IPS-18c (cell line): ENCODE measurements around the gene FRMD6.

Source experiments
- H3K4me3 ChIP-seq: 2 replicates; pipeline ENCODE4 v1.7.0; 2013; ENCODE audit warnings: low read depth, mild to moderate bottlenecking, low read length, moderate library complexity; ENCODE audit not compliant: insufficient read depth
- H3K9me3 ChIP-seq: one replicate; pipeline ENCODE4 v1.6.1; 2013; ENCODE audit warnings: mild to moderate bottlenecking, low read length, moderate library complexity; ENCODE audit not compliant: control insufficient read depth, insufficient read depth

FRMD6 gene

DNA sequence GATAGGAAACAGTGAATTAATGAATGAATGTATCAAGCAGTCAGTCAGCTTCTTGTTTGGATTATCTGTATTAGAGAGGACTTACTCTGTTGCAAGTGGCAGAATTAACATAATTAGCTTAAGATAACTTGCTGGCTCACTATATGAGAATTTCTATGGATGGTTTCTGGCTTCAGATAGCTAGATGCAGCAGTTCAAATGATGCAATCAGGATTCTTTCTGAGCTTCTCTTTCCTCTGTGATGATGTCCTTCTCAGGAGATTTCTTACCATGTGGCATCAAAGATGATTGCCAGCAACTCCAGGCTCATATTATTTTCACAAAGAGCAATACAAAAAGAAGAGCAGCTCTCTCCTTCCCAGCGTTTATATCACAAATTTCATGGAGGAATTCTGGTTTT lies 30.7 kb downstream of the FRMD6 start:
- Histone ChIP-seq H3K4me3 (no peak overlapping the region), H3K9me3 (no peaks in the 10 kb centered on the region)

DNA sequence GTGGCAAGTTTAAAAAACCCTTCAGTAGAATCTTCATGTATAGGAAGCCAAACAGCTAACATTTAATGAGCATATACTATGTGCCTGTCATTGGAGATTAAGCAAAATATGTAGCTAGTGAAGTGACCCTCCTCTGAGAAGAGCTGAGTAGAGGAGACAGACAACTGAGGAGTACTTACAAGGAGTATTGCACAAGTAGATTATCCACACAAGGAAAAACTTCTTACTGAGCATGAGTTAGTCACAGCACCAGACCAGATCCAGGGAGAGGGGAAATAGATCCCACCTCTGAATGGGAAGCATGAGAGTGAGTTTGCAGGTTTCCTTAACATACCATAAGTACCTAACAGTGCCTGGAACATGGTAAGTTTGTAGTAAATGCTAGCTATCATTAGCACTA lies 33.0 kb downstream of the FRMD6 start:
- Histone ChIP-seq H3K9me3 (no peaks in the 10 kb centered on the region), H3K4me3 (no peak overlapping the region)

DNA sequence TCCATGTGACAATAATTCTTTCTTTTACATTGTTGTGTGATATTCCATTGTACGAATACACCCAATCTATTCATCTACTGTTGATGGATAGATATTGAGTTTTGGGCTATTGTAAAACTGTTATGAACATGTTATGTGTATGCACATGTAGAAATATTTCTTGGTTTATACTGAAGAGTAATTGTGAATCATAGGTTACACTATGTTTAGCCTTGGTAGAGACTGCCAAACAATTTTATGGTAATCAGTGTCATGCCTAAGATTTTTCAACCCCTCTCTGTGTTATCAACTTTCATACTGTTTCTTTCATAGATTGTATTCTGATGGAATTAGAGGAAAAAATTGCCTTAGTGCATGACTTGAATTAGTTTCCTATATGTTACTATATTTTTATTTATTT lies 39.5 kb downstream of the FRMD6 start:
- no peaks in the 10 kb centered on the region for H3K9me3 ChIP-seq
- H3K4me3 ChIP-seq, result no peak overlapping the region

DNA sequence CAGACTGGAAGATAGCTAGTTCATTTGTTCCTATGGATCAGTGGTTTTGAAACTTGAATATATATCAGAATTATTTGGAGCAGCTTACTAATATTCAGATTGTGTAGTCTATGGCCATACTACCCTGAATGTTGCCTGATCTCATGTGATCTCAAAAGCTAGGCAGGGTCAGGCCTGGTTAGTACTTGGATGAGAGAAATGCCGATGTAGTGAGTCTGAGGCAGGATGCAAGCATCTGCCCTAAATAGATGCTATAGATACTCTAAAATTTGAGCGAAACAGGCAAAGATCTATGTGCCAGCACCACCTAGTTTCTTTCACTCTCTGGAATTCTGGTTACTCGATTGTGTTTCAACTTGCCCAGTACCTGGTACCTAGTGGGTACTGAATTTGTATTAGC lies 40.9 kb downstream of the FRMD6 start:
- no peaks in the 10 kb centered on the region for H3K9me3 ChIP-seq
- H3K4me3 ChIP-seq, result no peak overlapping the region

DNA sequence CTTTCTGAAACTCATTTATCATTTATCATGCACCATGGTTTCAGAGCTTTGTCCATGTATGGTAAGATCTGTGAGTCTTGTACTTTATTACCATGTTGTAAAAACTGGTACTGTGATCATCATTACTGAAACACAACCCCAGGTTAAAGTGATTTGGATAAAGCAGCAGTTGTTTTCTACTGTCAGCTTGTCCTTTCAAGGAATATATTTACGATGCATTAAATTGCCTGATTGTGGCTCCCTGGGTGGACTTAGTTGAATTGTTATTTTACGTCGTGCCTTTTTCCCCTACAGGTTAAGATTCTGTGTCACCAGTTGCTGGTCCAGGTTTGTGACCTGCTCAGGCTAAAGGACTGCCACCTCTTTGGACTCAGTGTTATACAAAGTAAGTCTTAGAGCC lies 46.1 kb downstream of the FRMD6 start:
- Histone ChIP-seq H3K9me3 (no peaks in the 10 kb centered on the region), H3K4me3 (no peak overlapping the region)

DNA sequence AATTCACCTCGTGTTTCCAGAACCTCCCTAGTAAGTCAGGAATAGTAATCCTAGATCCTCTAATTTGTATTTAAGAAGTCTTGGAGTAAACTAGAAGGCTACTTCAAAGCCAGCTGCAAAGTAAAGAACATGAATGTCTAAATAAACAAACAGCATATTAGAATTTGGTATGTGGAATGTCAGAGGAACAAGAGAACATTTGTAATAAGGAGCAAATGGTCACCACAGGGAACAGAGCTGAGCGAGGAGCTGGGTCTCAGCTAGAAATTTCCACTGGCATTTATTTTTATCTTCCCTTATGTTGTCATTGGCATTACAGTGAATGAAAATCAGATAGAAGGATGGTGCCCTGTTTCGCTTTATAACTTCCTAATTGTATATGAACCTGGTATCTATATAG lies 50.2 kb downstream of the FRMD6 start:
- Histone ChIP-seq H3K9me3 (no peaks in the 10 kb centered on the region), H3K4me3 (no peak overlapping the region)

DNA sequence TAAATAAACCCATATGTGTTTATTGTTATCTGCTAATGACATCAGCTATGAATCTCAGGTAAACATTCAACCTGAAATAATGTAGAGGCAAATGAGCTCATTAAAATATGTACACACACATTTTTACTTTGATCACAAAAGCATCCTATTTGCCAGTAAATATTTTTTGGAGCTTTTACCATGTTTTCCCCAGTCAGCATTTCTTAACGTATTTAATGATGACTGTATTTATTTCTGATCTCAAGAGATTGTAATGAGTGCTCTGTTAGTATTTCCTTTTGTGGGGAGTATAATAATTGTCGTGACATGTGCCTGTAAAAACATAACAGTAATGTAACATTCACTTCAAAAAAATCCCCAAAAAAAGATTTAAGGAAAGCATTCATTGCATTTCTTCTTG lies 52.1 kb downstream of the FRMD6 start:
- Histone ChIP-seq H3K9me3 (no peaks in the 10 kb centered on the region), H3K4me3 (no peak overlapping the region)

DNA sequence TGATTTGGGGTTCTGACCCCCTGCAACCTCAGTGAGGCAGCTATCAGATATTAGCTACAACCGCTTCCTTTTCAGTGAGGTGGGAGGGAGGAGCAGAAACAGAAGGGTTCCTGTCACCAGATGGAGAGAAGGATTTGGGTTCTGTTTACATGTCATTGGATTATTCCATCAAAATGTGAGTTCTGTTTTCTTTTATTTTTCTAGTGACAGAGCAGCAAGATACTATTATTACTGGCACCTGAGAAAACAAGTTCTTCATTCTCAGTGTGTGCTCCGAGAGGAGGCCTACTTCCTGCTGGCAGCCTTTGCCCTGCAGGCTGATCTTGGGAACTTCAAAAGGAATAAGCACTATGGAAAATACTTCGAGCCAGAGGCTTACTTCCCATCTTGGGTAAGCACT lies 52.8 kb downstream of the FRMD6 start:
- Histone ChIP-seq H3K9me3 (no peaks in the 10 kb centered on the region), H3K4me3 (no peak overlapping the region)

DNA sequence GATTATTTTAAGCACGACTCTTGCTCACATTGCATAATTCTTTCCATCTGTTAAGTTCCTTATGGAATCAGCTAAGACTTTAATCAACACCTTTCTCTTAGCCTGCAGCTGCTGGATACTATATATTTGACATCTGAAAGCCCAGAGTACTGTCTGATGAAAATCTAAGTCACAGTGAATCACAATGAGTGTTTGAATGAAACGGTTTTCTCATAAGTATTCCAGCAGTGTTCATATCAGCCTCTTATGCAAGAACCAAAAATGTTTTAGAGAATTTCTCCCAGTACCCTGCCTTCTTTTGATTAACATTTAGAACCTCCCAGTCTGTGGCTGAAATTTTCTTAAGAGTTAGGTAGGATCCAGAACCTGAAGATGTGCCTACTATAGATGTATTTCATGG lies 55.6 kb downstream of the FRMD6 start:
- Histone ChIP-seq H3K9me3 (no peaks in the 10 kb centered on the region), H3K4me3 (no peak overlapping the region)

DNA sequence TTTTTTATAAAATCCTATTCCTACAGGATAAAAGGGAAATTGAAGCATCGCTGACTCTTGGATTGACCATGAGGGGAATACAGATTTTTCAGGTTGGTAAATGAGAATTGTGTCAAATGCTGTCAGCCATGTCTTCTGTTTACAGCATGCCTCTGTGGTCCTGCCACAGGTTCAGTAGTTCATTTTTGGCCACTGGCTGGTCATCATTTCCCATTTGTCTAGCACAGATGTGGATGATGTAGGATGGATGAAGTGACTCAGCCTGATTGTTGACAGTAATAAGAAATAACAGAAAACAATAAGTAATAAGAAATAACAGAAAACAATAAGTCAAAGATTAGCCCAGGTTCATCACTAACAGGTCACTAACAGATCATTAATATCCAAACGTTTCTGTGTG lies 59.8 kb downstream of the FRMD6 start:
- Histone ChIP-seq H3K4me3 (no peak overlapping the region), H3K9me3 (no peaks in the 10 kb centered on the region)

DNA sequence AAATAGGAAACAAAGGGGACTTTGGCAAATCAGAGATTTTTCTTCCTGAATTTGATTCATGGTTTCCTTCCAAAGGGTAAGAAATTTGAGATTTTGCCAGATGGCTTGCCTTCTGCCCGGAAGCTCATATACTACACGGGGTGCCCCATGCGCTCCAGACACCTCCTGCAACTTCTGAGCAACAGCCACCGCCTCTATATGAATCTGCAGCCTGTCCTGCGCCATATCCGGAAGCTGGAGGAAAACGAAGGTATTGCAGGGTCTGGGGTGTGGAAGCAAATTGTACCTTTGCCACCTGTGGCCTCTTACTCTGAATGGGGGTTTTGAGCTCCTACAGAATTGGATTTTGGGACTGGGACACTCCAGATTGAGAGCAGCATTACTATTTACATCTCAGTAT lies 63.5 kb downstream of the FRMD6 start:
- H3K9me3 ChIP-seq, result no peaks in the 10 kb centered on the region
- no peak overlapping the region for H3K4me3 ChIP-seq

DNA sequence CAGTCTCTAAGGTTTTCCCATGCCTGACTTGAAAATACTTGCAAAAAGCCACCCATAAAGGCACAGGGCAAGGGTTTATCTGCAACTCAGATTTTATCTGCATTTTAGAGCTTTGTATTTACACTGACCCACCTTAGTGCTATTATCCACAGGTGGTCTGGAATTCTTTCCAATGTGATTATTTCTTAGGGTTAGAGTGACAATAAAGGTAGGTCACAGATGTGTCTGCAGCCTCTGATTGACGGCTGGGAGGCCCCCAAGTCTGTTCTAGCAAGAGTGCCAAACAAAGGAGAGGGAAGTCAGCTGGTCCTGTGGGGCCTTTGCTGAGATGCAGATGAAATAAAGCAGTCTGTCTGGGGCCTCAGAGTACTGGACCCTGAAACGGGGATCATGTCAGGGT lies 64.0 kb downstream of the FRMD6 start:
- Histone ChIP-seq H3K9me3 (no peaks in the 10 kb centered on the region), H3K4me3 (no peak overlapping the region)

DNA sequence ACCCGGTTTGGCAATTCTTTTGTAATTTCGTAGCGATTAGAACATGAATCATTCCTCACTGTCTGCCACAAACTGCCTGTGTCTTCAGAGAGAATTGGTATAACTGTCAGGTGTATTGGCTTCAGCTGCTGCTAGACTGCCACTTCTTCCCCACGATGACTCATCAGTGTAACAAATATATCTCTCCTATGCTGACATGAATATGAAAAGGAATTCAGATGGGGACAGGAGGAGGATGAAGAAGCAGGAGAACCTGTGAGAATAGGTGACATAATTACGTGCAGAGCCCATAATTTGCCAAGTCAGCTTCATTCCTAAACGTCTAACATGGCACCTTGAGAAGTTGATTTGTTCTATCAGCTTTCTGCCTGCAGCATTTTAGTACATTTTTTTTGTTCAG lies 64.9 kb downstream of the FRMD6 start:
- no peak overlapping the region for H3K4me3 ChIP-seq
- H3K9me3 ChIP-seq, result no peaks in the 10 kb centered on the region

DNA sequence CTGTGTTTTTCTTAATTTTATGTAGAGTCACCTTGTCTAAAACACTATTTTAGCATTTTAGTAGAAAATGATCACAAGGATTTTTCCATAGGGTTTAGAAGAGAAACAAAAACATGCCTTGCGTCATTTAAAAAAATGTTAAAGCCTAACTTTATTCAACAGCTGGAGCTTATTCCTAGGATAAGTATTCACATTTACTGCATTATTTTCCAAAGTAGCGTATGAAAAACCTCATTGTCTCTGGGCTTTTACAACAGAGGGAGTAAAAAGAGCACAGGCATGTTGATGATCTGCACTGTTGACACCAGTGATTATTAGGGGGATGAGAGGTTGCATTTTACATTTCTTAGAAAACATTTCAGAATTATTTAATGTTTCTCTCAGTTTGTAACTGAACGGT lies 66.1 kb downstream of the FRMD6 start:
- Histone ChIP-seq H3K4me3 (no peak overlapping the region), H3K9me3 (no peaks in the 10 kb centered on the region)

DNA sequence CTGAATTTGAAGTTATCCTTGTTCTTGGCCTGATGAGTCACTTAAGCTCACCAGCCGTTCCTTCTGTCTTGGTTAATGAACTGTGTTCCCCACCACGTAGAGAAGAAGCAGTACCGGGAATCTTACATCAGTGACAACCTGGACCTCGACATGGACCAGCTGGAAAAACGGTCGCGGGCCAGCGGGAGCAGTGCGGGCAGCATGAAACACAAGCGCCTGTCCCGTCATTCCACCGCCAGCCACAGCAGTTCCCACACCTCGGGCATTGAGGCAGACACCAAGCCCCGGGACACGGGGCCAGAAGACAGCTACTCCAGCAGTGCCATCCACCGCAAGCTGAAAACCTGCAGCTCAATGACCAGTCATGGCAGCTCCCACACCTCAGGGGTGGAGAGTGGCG lies 68.2 kb downstream of the FRMD6 start:
- H3K4me3 ChIP-seq, result no peak overlapping the region

DNA sequence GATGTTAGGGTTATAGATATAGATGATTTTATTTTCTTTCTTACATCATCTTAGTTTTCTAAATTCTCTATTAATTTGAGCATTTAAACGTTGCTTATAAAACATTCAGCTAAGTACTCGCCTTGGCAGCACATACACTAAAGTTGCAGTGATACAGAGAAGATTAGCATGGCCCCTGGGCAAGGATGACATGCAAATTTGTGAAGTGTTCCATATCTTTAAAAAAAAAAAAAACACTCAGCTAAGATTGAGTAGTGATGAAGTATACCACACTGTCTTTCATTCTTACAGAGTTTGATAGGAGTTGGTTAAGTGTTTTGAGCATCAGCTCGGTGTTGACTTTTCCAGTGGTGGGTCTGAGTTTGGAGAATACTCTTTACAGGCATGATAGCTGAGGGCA lies 72.3 kb downstream of the FRMD6 start:
- Histone ChIP-seq H3K9me3 (no peaks in the 10 kb centered on the region), H3K4me3 (no peak overlapping the region)

More for the DNA sequence above, 68.2 kb downstream of the FRMD6 start:
- H3K9me3 ChIP-seq, result no peaks in the 10 kb centered on the region

DNA sequence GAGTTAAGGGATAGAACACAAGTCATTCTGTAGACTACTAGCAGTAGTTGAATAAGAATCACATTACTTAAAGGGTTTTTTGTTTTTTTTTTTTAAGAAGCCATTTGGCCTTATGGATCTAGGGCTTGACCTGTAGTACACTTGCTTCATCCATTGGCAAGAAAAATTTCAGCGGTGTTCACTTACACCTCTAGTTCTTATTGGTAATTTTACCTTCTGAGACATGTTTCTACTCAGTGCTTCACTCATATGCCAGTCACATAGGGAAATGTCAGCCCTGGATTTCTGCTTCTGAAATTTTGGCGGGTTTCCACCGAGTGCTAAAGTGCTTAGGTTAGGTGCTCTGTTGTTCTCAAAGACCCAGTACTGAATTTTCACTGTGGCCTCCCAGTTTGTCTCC lies 72.9 kb downstream of the FRMD6 start:
- H3K4me3 ChIP-seq, result no peak overlapping the region
- no peaks in the 10 kb centered on the region for H3K9me3 ChIP-seq

DNA sequence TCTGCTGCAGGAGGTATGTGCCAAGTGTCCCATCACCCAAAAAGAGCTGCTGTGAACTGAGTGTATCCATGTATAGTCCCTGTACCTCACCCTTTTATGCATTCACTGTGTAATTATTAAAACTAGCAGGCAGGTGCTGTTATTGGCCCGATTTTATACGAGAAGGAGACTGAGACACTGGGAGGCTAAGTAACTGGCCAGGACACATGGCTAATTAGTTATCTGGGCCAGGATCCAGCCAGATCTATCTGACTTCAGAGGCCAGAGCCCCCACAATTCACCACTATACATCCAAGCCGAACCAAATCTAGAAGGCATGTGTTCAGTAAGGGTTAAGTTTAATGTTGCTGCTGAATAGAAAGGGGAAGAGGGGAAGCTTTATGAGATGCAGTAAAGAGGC lies 73.4 kb downstream of the FRMD6 start:
- Histone ChIP-seq H3K9me3 (no peaks in the 10 kb centered on the region), H3K4me3 (no peak overlapping the region)

DNA sequence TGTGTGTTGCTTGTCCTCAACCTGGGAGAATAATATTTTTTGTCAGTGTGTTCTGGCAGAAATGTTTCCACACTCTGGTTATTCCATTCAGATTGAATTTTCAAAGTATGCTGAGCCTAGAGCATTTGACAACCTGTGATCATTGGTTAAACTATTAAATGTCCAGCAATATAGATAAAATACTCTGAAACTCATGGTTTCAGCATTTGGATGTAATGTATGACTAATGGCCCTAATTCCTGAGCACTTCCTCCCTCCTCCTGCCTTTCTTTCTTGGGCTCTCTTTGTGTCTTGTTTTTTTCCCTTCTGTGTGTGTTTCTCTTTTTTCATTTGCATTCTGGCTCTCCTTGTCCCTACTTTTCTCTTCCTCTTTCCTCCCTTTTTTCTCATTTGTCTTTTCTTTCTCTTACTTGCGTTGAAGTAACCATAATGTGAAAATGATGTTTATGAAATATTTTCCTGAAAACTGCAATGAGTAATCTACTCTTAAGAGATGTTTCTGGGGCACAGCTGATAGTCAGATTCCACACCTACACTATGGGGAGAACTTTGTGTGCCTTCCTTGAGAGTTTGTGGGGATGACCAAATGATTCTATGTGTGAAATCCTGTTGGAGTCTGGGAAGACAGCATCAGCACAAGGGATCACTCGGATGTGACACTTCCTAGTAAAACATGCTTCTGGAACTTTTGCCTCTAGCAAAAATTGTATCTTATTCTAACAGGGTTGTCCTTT lies 74.6 kb downstream of the FRMD6 start:
- Histone ChIP-seq H3K4me3 (no peak overlapping the region), H3K9me3 (no peaks in the 10 kb centered on the region)
